Measurements from ENCODE around the gene MRFAP1. TPM values are rescaled to one million over a fixed set of nuclear protein-coding genes. Genes with fewer than 3 reads are reported as not detected.

The MRFAP1 gene
- polyA plus RNA-seq, 1 experiment = 298 TPM

DNA sequence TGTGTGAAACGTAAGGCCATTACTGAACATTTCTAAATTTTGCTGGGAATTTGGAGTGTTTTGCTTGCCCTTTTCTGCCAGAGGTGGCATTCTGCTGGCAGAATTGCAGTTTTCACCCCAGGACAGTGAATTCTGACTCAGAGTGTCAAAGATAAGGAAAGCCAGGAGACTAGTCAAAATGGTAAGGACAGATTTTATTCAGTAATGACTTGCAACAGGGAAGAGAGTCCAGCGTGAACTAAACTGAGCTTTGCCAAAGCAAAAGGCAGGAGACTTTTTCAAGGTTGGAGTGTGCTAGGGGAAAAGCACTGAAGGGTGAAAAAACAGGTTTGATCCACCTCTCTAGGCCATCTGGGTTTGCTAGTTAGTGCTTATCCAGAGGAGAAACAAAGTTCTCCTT is 19.4 kb downstream of the MRFAP1 start:
- Histone ChIP-seq H3K27me3 (ENCODE audit: control insufficient read depth, insufficient read depth, low read length) (peaks cover 6% of the 10 kb centered on the region), H3K27ac (ENCODE audit: low read depth, low read length) (no peak overlapping the region), H3K9me3 (ENCODE audit: control insufficient read depth, insufficient read depth, low read length) (peaks cover 7% of the 10 kb centered on the region; the same call in 1 of the 2 replicates), H3K4me3 (ENCODE audit: low read depth, low read length) (no peak overlapping the region)
- ChIA-PET CTCF (interaction anchor here (1.1 kb wide), 1 partner anchor 9 kb away, joined by 4 read pairs; no protein-coding TSS in a partner anchor), POLR2A (no interaction called here)
- DNase-seq (ENCODE audit: low read depth, low spot score) = no peak
- no peak for TF ChIP-seq CTCF (IDR thresholded peaks at IDR 0.05; ENCODE audit: low read depth, low read length)

GRCh38 chr4:6660430-6660829 is 19.9 kb downstream of the MRFAP1 start:
- CTCF ChIA-PET = interaction anchor here (1.1 kb wide), 1 partner anchor 8 kb away, joined by 4 read pairs; no protein-coding TSS in a partner anchor
- DNase-seq (ENCODE audit: low read depth, low spot score) = no peak
- Histone ChIP-seq H3K9me3 (ENCODE audit: control insufficient read depth, insufficient read depth, low read length) (peaks cover 7% of the 10 kb centered on the region; the same call in 1 of the 2 replicates), H3K27ac (ENCODE audit: low read depth, low read length) (no peak overlapping the region), H3K27me3 (ENCODE audit: control insufficient read depth, insufficient read depth, low read length) (peaks cover 6% of the 10 kb centered on the region), H3K4me3 (ENCODE audit: low read depth, low read length) (no peak overlapping the region)
- TF ChIP-seq CTCF (IDR thresholded peaks at IDR 0.05; ENCODE audit: low read depth, low read length) = no peak
- POLR2A ChIA-PET = no interaction called here

DNA sequence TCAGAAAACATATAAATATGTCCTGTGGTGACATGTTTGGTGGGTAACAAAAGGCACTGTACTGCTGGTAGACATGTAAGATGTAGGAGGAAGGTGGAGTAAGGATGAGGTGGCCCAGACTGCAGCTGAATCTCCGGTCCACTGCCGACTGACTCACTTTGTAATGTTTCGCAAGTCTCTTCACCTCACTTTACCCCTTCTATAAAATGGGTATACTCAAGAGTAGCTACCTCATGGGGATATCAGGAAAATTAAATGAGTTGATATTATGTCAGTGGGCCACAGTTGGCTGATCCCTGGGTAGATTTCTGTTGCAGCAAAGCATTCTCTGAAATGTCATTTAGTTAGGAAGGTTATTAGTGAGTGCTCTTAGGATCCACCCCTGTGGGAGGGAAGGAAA is 22.1 kb downstream of the MRFAP1 start:
- ChIA-PET CTCF (interaction anchor here (0.6 to 2.5 kb wide), 3 partner anchors 10 to 439 kb away, joined by 3 to 6 read pairs (median 4); no protein-coding TSS in a partner anchor), POLR2A (interaction anchor here (2.9 kb wide), 1 partner anchor 11 kb away, joined by 10 read pairs; a partner anchor contains a TSS)
- peaks cover 9% of the 10 kb centered on the region; the same call in 1 of the 2 replicates for H3K9me3 ChIP-seq (ENCODE audit: control insufficient read depth, insufficient read depth, low read length)
- no peak for DNase-seq (ENCODE audit: low read depth, low spot score)
- H3K4me3 ChIP-seq (ENCODE audit: low read depth, low read length) = no peak overlapping the region
- no peak overlapping the region for H3K27ac ChIP-seq (ENCODE audit: low read depth, low read length)
- no peak for TF ChIP-seq CTCF (IDR thresholded peaks at IDR 0.05; ENCODE audit: low read depth, low read length)
- H3K27me3 ChIP-seq (ENCODE audit: control insufficient read depth, insufficient read depth, low read length) = peaks cover 6% of the 10 kb centered on the region

DNA sequence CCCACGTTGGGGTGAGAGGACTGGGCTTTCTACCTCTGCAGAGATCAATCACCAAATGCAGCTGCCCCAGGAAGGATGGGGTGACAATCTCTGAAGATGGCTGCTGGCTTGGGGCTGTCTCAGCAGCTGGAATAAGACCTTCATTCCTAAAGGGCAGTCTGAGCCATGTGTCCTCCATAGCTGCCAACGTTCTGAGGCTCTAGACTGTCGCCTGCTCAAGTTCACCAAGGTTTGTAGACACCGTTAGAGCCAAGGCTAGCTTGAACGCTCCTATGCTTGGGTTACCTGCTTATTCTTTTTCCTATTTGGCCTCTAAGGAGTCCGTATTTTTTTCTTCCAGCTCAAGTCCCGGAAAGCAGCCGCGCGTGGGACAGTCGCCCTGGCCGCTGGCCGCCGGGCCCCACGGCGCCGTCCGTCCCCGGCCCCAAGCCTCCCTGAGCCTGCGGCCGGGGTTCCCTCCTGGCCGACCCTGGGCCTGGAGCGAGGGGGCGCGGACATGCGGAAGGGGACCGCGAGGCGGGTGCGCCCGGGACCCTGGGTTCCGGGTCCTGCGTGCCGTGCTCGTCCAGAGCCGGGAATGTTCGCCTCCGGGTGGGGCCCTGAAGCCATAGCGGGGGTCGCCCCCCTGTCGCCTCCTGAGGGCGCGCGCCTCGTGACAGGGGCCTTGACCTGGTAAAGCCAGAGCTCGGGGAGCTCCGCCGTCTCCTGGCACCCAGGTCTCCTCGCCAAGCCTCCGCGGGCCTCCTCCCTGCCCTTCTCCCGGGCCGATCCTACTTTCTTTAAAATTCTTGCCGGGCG is 23.3 kb downstream of the MRFAP1 start:
- DNase-seq (ENCODE audit: low read depth, low spot score) = no peak
- H3K27ac ChIP-seq (ENCODE audit: low read depth, low read length) = no peak overlapping the region
- peaks cover 7% of the 10 kb centered on the region; the same call in 1 of the 2 replicates for H3K9me3 ChIP-seq (ENCODE audit: control insufficient read depth, insufficient read depth, low read length)
- no peak for TF ChIP-seq CTCF (IDR thresholded peaks at IDR 0.05; ENCODE audit: low read depth, low read length)
- H3K4me3 ChIP-seq (ENCODE audit: low read depth, low read length) = no peak overlapping the region
- ChIA-PET CTCF (interaction anchor here (0.8 to 2.5 kb wide), 2 partner anchors 9 to 311 kb away, joined by 3 to 6 read pairs; no protein-coding TSS in a partner anchor), POLR2A (interaction anchor here (1.0 to 2.9 kb wide), 2 partner anchors 10 to 23 kb away, joined by 3 to 10 read pairs; partner anchors contain the start of gene MRFAP1)
- peaks cover 6% of the 10 kb centered on the region for H3K27me3 ChIP-seq (ENCODE audit: control insufficient read depth, insufficient read depth, low read length)

GRCh38 chr4:6665320-6665654 is 24.8 kb downstream of the MRFAP1 start:
- no peak for DNase-seq (ENCODE audit: low read depth, low spot score)
- no peak for TF ChIP-seq CTCF (IDR thresholded peaks at IDR 0.05; ENCODE audit: low read depth, low read length)
- Histone ChIP-seq H3K9me3 (ENCODE audit: control insufficient read depth, insufficient read depth, low read length) (peaks cover 7% of the 10 kb centered on the region; the same call in 1 of the 2 replicates), H3K4me3 (ENCODE audit: low read depth, low read length) (no peak overlapping the region), H3K27me3 (ENCODE audit: control insufficient read depth, insufficient read depth, low read length) (peaks cover 6% of the 10 kb centered on the region), H3K27ac (ENCODE audit: low read depth, low read length) (no peak overlapping the region)
- POLR2A ChIA-PET = no interaction called here
- CTCF ChIA-PET = no interaction called here
